GM12872 (cell line): ENCODE data around the gene UIMC1.

ENCODE experiments used
- CTCF ChIP-seq: IDR thresholded peaks from 3 replicates; pipeline ENCODE4 v1.5.1; 2011; ENCODE audit warnings: low read depth, mild to moderate bottlenecking, low read length, moderate library complexity; ENCODE audit not compliant: insufficient read depth

UIMC1 gene

GRCh38 chr5:176965633-176966032 lies 40.9 kb downstream of the UIMC1 start:
- TF ChIP-seq CTCF = no peak

GRCh38 chr5:176959051-176959450 lies 47.5 kb downstream of the UIMC1 start:
- TF ChIP-seq CTCF = peak; percentile 49; the same call in 2 of the 3 replicates

- no peak for TF ChIP-seq CTCF
These were observed 49.8 kb downstream of the UIMC1 start for GRCh38 chr5:176956756-176957155.

- TF ChIP-seq CTCF = no peak
These were observed 50.7 kb downstream of the UIMC1 start for GRCh38 chr5:176955895-176956294.

- no peak for TF ChIP-seq CTCF
These were observed 52.5 kb downstream of the UIMC1 start for GRCh38 chr5:176954050-176954449.

- TF ChIP-seq CTCF = no peak
These were observed 53.9 kb downstream of the UIMC1 start for GRCh38 chr5:176952531-176953193.

- TF ChIP-seq CTCF = no peak
These were observed 58.1 kb downstream of the UIMC1 start for GRCh38 chr5:176948458-176948857.
